Iris pigment epithelial cell (primary cell): ENCODE results near the gene DOCK4.
"Not testable (repeated sequence)": the region's sequence is repeated elsewhere in the genome, so short reads cannot be mapped to it uniquely, and the experiment has no call there.

ENCODE experiments used
- DNase-seq: peaks from one replicate; pipeline ENCODE4 v3.0.0-alpha.2; 2011; ENCODE audit warnings: low read depth

The DOCK4 gene, protein sequence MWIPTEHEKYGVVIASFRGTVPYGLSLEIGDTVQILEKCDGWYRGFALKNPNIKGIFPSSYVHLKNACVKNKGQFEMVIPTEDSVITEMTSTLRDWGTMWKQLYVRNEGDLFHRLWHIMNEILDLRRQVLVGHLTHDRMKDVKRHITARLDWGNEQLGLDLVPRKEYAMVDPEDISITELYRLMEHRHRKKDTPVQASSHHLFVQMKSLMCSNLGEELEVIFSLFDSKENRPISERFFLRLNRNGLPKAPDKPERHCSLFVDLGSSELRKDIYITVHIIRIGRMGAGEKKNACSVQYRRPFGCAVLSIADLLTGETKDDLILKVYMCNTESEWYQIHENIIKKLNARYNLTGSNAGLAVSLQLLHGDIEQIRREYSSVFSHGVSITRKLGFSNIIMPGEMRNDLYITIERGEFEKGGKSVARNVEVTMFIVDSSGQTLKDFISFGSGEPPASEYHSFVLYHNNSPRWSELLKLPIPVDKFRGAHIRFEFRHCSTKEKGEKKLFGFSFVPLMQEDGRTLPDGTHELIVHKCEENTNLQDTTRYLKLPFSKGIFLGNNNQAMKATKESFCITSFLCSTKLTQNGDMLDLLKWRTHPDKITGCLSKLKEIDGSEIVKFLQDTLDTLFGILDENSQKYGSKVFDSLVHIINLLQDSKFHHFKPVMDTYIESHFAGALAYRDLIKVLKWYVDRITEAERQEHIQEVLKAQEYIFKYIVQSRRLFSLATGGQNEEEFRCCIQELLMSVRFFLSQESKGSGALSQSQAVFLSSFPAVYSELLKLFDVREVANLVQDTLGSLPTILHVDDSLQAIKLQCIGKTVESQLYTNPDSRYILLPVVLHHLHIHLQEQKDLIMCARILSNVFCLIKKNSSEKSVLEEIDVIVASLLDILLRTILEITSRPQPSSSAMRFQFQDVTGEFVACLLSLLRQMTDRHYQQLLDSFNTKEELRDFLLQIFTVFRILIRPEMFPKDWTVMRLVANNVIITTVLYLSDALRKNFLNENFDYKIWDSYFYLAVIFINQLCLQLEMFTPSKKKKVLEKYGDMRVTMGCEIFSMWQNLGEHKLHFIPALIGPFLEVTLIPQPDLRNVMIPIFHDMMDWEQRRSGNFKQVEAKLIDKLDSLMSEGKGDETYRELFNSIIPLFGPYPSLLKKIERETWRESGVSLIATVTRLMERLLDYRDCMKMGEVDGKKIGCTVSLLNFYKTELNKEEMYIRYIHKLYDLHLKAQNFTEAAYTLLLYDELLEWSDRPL (N-terminal part only)

DNA sequence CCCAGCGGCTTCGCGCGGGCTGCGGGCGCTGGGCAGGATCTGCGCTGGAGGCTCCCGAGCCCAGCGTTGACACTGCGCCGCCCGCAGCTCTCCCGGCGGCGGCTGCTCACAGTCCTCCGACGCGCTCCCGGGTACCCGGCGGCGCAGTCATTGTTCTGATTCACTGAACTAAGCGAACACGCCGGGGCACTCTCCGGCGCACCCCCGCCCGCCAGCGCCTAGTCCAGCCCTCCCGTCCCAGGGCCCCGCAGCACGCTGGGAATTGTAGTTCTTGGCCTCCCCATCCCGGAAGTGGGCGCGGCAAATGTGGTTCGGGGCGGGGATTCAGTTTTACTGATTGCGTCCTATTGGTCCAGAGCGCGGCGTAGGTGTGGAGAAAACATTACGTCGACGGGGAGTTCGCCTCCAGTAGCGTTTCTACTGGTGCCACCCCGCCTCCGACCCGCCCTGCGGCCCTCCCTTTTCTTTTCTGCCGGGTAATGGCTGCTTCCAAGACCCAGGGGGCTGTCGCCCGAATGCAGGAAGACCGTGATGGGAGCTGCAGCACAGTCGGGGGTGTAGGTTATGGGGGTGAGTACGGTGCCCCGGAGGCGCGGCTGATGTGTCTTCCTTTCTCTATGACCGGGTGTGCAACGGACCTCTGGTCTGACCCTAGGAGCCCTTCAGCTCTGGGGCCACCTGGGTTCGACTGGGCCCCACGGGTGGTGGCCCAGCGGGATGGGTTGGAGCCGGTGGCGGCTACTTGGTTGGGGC, at the start of gene DOCK4, which contains the start of gene ZNF277:
Gene DOCK4 (minus strand): TSS at position 162 of the 753 bp plus-strand sequence. CDS start 261 bp downstream, outside the sequence.
Gene ZNF277 (plus strand): TSS at position 458 of the 753 bp plus-strand sequence. CDS start 22 bp downstream, at position 480.
- DNase-seq, result peak; percentile 100

DNA sequence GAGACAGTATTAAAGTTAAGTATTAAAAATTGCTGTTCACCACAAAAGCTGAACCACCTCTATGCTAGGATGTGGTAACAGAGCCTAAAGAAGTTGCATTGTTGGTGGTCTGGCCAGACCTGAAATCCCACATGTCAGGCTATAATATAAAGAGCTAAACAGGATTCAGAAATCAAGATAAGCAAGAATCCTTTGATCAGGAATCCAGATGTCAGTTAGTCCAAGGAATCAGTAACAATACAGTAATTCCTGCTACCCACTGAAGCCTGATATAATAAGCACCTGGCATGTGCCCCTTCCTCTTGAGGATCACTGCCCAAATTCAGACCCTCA, 49.2 kb upstream of the DOCK4 start:
- no peak for DNase-seq

- no peak for DNase-seq
Measured at GRCh38 chr7:112254709-112255387, 48.6 kb upstream of the DOCK4 start.

- no peak for DNase-seq
Measured at GRCh38 chr7:112254156-112254555, 48.0 kb upstream of the DOCK4 start.

DNA sequence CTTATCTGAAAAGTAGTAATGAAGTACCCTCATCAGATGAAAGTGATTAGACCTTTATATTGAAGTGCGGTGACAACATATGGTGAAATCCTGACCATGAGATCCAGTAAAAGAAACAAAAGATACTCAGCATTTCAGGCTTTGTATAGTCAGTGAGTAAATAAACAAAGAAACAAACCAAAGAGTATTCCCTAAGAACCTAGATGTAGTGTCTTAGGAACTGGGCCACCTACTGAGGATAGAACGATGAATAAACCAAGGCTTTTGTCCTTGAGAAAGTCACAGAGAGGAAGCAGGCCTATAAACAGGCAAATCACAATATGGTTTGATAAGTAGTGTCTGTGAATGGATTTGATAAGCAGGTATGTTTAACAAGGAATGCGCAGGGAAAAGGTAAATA, 46.5 kb upstream of the DOCK4 start:
- DNase-seq, result no peak

DNA sequence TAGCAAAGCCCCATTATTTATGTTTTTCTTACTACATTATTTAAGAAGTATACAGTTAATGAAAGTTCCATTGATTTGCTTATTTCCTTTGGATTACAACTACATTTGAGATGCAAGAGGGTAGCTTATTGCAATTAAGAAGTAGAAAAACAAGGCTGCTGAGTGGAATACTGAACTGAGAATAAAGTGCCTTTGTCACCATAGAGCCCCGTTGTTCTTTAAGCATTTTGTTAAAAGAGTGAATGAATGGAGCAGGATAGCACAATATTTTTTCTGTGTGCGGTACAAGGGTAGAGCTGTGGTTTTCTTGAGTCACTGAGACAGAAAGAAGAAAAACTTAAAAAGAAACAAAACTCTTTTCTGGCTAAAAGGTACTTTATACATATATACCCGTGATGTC, 45.9 kb upstream of the DOCK4 start:
- no peak for DNase-seq

DNA sequence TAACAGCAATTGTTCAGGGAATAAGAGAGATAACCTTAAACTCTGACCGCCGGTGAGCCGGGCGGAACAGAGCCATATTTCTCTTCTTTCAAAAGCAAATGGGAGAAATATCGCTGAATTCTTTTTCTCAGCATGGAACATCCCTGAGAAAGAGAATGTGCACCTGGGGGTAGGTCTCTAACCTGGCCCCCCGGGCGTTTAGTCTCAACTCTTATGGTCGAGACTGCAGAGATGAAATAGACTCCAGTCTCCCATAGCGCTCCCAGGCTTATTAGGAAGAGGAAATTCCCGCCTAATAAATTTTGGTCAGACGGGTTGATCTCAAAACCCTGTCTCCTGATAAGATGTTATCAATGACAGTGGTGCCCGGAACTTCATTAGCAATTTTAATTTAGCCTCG, 43.8 kb upstream of the DOCK4 start:
- not testable (repeated sequence) for DNase-seq

DNA sequence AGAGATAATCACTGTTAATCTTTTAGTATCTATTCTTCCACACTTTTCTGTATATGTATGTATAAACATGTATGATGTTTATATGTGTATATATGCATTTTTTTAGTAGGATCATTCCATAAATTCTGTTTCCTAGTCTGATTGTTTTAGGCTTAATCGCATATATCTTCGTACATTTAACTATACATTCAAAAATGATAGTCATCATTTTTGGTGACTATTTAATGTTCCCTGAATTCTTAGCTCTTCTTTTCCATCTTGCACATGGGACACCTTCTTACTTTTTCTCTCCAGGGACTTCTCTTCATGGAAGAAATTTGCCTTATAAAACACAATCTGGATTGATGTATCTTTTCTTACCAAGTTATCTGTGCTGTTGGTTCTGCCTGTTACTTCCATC, 42.4 kb upstream of the DOCK4 start:
- DNase-seq, result no peak

DNA sequence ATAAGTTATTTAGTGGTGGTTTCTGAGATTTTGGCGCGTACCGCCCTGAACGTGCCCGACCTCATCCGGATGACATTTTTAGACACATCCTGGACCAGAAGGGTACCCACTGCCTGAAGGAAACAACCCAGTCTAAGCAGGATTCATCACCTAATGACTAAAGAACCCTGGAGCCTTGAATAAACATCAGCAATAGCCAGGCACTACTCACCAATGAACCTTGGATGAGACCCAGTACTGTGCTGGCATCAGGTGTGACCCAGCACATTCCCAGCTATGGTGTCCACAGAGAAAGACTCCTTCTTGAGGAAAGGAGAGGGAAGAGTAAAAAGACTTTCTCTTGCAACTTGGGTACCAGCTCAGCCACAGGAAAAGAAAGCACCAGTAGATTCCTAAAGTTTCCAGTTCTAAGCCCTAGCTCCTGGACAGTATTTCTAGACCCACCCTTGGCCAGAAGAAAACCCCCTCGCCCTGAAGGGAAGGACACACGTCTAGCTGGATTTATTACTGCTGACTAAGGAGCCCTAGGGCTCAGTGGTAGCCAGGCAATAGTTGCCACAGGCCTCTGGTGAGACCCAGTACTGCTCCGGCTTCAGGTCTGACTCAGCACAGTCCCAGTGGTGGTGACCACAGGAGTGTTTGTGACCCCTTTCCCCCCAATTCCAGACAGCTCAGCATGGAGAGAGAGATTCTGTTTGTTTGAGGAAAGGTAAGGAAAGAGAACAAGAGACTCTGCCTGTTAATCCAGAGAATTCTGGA, 32.8 kb upstream of the DOCK4 start:
- DNase-seq, result peak; percentile 57

DNA sequence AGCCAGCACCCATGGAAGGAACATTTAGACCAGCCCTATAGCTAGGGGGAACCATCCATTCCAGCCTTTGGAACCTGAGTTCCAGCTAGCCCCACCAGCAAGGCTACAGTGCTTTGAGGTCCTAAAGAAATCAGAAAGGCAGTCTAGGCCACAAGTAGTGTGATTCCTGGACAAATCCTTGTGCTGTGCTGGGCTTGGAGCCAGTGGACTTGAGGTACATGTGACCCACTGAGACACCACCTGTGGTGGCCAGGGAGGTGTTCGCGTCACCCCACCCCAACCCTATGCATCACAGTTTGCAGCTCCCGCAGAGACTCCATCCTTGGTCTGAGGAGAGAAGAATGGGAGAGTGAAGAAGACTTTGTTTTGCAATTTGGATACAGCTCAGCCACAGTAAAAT, 32.1 kb upstream of the DOCK4 start:
- DNase-seq, result no peak

- DNase-seq, result no peak
Measured at GRCh38 chr7:112236597-112236996, 30.4 kb upstream of the DOCK4 start.

DNA sequence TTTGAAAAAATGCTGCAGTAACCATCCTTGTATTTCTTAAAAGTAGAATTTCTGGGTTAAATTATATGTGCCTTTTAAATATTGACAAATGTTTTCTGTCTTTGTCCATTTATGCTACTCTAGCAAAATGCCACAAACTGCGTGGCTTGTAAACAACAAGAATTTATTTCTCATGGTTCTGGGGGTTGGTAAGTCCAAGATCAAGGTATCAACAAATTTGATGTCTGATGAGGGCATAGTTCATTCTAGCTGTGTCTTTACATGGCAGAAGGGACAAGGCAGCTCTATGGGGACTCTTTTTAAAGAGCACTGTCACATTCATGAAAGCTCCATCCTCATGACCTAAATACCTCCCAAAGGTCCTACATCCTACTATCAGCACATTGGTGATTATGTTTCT, 27.9 kb upstream of the DOCK4 start:
- no peak for DNase-seq

- DNase-seq, result peak; percentile 23
Measured at GRCh38 chr7:112233048-112233697, 27.0 kb upstream of the DOCK4 start.

DNA sequence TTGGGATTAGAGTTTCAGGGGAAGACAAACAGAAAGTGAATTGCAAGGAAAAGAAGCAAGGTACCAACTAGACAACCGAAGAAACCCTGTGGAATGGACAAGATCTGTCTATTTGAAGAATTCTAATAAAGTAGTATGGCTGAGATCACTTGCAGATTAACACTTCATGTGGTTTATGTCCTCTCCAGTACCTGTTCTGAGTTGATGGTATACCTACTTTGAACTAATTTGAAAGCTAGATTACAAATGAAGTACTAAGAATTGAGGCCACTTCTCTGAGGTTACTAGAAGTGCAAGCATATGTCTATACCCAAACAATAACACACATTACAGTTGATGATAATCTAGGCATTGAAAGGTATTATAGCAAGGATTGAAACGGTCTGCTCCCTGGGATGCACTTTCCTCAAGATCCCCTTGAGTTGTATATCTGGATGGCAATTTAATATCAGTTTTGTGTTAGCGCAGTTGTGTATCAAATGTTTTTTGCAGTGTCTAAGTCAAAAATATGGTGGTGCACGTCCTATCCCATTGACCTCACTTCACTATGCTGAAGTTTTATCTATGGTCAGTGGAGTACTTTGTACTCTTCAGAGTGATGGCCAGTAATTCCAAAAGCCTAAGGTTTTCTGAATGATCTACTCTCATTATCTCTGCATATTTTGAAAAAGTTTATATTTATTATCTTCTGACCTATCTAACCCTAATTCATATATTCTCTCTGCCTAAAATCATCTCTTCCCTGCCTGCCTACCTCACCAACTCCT, 26.2 kb upstream of the DOCK4 start:
- no peak for DNase-seq

- no peak for DNase-seq
Measured at GRCh38 chr7:112228632-112229031, 22.4 kb upstream of the DOCK4 start.

GRCh38 chr7:112226701-112227276, 20.6 kb upstream of the DOCK4 start:
- peak; percentile 50 for DNase-seq

DNA sequence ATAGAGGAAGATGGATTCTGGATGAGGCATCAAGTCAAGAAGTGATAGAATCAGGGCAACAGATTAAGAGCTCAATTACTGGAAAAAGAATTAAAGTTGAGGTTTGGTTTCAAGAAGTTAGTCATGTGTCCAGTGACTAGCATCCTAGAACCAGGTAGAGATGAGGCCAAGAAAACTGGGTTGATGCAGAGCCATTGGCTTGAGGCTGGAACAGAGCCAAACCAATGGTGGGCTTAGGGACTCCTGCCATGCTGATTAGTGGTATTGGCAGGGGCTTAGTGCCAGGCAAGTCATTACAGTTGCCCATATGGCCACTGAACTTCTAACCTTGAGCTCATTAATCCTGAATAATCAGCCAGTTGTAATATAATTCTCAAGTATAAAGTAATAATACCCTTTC, 18.8 kb upstream of the DOCK4 start:
- no peak for DNase-seq

DNA sequence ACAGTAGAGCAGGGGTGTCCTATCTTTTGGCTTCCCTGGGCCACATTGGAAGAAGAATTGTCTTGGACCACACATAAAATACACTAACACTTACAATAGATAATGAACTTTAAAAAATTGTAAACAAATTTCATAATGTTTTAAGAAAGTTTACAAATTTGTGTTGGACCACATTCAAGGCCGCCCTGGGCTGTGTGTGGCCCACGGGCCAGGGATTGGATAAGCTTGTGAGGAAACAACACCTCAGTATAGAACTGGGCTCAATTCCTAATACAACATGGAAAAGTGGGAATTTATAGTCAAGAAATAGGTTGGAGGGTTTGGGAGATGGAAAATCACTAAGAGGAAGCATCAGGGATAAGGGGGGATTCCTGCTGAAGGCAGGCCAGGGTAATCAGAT, 18.0 kb upstream of the DOCK4 start:
- no peak for DNase-seq

- DNase-seq, result no peak
Measured at GRCh38 chr7:112223310-112223709, 17.1 kb upstream of the DOCK4 start.
